Left lobe of liver (tissue), 2 donors: Measurements from ENCODE around the gene IMPA2. TPM values are rescaled to one million over a fixed set of nuclear protein-coding genes. Genes with fewer than 3 reads are reported as not detected.
A peak's percentile ranks its signal among the peaks of the same experiment; 100 is the strongest.
"Not testable (repeated sequence)": the region's sequence is repeated elsewhere in the genome, so short reads cannot be mapped to it uniquely, and the experiment has no call there.

Experiments
- ATAC-seq: fragments of 200-7000 bp; cut with Tn5 transposase; one replicate; pipeline ENCODE4 v1.9.1; 2020; ENCODE audit warnings: mild to moderate bottlenecking, moderate library complexity
- DNase-seq: peaks from one replicate; pipeline ENCODE4 v3.0.0-alpha.2; 2020; ENCODE audit warnings: low spot score
- total RNA-seq: library from RNA; stranded (reverse); gene quantifications from one replicate; pipeline ENCODE4 v1.2.1, GENCODE V29; 2021
- donor health status: DM: no; HTN: no; CAD: no; lungs with moderate emphysema.
- donor health status: DM: no; HTN: yes; CAD: no.

Gene IMPA2
- total RNA-seq, 1 donor from 2014 or later: 51.3 TPM

- DNase-seq: no peak
- no peak for ATAC-seq
Observed at GRCh38 chr18:12065397-12065796, 84.1 kb downstream of the IMPA2 start.

DNA sequence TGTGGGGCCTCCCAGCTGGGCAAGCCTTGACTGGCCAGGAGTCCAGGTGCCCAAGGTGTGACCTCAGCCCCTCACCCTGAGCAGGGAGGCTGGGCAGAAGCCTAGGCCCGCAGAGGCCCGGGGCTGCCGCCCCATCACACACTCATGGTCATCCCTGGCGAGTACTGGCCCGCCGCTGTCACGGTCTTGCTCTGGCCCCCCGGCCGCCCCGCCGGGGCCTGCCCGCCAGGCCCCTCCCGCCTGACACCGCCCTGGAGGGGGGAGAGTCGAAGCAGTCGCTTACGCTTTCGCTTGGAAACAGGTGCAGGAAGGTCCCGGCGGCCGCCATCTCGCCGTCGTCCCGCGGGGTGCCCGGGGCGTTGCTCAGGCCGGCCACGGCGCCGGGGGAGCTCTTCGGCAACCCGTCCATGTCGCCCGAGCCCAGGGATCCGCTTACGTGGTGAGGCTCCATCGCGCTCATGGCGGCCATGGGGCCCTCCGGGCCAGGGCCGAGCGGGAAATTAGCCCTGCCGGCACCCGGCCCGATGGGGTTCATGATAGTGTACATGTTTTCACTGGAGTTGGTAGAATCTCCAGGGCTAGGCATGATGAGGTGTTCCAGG is 85.7 kb downstream of the IMPA2 start:
- ATAC-seq (no peak), DNase-seq (no peak)

GRCh38 chr18:12067671-12068070 is 86.4 kb downstream of the IMPA2 start:
- DNase-seq (no peak), ATAC-seq (no peak)

GRCh38 chr18:12068316-12068949 is 87.1 kb downstream of the IMPA2 start:
- DNase-seq: not testable (repeated sequence)

DNA sequence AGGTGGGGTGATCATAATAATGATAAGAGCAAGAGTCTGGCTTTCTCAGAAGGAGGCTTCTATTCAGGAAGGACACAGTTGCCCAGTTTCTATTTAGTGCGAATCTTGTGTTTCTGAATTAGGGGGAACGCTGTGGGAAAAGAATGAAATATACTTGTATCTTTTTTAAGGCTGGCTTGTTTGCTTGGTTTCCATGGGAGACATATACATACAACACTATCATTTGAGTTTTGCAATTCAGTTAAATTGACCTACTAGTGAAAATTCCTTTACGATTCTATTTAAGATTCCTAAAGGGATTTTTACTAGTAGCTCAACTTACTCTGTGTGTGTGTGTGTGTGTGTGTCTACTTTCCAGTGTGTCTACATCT is 87.6 kb downstream of the IMPA2 start:
- no peak for DNase-seq
- no peak for ATAC-seq

More at GRCh38 chr18:12068316-12068949, 87.1 kb downstream of the IMPA2 start:
- ATAC-seq: peak; percentile 37

DNA sequence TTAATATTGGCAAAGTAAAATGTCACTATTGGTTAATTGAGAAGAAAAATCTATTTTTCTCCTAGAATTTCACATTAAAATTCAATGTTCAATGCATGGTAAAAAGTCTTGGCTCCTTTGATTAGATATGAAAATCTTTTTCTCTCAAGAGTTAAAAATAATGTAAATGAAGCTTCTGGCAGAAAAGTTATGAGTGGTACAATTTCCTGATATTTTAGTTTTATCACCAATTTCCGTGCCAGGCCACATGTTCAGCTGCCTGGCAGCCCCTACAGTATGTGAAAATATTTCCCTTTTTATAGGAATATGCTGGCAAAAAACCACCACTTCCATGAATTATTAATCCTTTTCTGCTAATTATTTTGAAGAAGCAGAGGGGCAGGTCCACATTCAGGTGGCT is 89.8 kb downstream of the IMPA2 start:
- DNase-seq, ATAC-seq: not testable (repeated sequence)

- ATAC-seq: no peak
- no peak for DNase-seq
Observed at GRCh38 chr18:12072996-12073395, 91.7 kb downstream of the IMPA2 start.

- DNase-seq: no peak
- ATAC-seq: no peak
Observed at GRCh38 chr18:12074736-12075135, 93.4 kb downstream of the IMPA2 start.

DNA sequence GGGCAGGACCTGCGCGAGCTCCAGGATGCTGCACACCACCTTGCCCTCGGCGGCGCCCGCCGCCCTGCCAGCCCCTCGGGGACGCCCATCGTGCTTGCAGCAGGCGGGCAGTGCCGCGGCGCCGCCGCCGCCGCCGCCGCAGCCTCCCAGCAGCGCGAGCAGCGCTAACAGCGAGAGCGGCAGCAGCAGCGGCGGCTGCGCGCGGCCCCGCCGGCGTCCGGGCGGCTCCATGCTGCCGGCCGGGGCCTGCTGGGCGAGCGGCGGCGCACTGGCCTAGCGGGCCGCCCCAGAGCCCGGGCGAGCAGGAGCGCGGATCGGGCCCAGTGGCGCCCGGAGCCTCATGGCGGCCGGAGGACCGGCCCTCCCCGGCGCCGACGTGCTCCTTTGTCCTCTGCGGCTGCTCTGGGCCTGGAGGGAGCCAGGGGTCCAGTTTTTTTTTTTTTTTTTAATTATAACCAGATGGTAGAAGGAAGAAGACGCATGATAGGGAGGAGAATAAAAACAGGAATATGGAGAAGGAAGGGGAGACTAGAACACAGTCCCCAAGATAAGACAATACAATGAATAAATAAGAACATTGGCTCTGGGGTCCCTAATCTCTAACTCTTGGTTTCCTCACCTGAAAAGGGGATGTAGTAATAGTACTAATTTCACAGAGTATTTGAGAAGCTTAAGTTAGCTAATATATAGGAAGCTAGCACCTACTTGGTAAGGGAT is 95.3 kb downstream of the IMPA2 start:
- ATAC-seq (peak; percentile 91), DNase-seq (no peak)

GRCh38 chr18:12077994-12078393 is 96.7 kb downstream of the IMPA2 start:
- ATAC-seq: peak; percentile 54
- not testable (repeated sequence) for DNase-seq

- ATAC-seq (no peak), DNase-seq (no peak)
Observed at GRCh38 chr18:12079491-12080237, 98.4 kb downstream of the IMPA2 start.

Other genes starting within 250 kb of the IMPA2 start
- 12.9 TPM for gene CHMP1B, start 130.1 kb upstream of the IMPA2 start, total RNA-seq
- 27.2 TPM for gene MPPE1, start 73.2 kb upstream of the IMPA2 start, total RNA-seq
- gene ANKRD62, start 112.3 kb downstream of the IMPA2 start, total RNA-seq: not detected